Epithelial cell of esophagus (primary cell): ENCODE data around the gene SH3RF2.

Experiments
- DNase-seq: peaks from one replicate; pipeline ENCODE4 v3.0.0; 2010; ENCODE audit warnings: low read depth
- H3K4me3 ChIP-seq: 2 replicates; pipeline ENCODE4 v1.5.1; 2011; ENCODE audit warnings: mild to moderate bottlenecking, low read length, control low read depth
- TF ChIP-seq, protein P1 (sequence below): IDR thresholded peaks from 2 replicates; pipeline ENCODE4 v1.5.1; 2011; ENCODE audit warnings: low read depth, mild to moderate bottlenecking, low read length, control low read depth, inconsistent platforms; ENCODE audit not compliant: insufficient read depth; ENCODE audit errors: missing control alignments

Gene SH3RF2

DNA sequence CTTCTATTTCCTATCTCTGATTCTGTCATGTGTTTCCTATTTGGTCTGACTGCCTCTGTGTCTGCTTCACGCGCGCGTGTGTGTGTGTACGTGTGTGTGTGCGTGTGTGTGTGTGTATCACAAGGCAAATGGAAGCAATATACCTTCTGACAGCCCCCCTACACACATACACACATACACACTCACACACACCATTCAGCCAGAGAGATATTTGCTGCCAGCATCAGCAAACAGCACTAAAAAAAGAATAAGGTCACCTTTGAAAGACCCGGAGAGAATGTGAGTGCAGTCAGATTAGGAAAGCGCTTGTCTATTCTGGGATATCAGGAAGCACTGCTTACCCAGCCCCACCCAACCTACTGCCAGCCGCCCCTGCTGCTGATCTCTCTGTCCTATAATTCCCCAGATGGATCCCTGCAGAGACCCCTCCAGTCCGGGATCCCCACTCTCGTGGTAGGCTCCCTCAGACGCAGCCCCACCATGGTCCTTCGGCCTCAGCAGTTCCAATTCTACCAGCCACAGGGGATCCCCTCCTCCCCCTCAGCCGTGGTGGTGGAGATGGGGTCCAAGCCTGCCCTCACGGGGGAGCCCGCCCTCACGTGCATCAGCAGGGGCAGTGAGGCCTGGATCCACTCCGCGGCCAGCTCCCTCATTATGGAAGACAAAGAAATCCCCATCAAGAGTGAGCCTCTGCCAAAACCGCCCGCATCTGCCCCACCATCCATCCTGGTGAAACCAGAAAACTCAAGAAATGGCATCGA lies 123.3 kb downstream of the SH3RF2 start:
- TF ChIP-seq, protein P1, sequence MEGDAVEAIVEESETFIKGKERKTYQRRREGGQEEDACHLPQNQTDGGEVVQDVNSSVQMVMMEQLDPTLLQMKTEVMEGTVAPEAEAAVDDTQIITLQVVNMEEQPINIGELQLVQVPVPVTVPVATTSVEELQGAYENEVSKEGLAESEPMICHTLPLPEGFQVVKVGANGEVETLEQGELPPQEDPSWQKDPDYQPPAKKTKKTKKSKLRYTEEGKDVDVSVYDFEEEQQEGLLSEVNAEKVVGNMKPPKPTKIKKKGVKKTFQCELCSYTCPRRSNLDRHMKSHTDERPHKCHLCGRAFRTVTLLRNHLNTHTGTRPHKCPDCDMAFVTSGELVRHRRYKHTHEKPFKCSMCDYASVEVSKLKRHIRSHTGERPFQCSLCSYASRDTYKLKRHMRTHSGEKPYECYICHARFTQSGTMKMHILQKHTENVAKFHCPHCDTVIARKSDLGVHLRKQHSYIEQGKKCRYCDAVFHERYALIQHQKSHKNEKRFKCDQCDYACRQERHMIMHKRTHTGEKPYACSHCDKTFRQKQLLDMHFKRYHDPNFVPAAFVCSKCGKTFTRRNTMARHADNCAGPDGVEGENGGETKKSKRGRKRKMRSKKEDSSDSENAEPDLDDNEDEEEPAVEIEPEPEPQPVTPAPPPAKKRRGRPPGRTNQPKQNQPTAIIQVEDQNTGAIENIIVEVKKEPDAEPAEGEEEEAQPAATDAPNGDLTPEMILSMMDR: no peak
- H3K4me3 ChIP-seq: no peak overlapping the region
- DNase-seq: no peak

DNA sequence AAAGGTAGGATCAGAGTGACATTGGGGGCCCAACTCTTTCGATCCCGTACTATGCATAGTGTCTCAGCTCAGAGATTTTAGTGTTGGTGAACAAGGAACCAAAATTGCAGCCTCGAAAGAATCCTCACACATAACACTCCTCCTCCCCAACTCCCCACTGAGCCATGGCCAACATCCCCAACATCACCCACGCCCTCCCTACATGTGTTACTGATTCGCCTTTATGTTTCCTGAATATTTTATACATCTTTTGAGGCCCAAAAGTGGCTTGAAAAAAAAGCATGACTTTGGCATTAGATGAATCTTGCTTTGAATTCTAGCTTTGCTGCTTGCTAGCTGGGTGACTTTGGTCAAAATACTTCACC lies 123.8 kb downstream of the SH3RF2 start:
- no peak overlapping the region for H3K4me3 ChIP-seq
- TF ChIP-seq, protein P1: no peak
- no peak for DNase-seq

DNA sequence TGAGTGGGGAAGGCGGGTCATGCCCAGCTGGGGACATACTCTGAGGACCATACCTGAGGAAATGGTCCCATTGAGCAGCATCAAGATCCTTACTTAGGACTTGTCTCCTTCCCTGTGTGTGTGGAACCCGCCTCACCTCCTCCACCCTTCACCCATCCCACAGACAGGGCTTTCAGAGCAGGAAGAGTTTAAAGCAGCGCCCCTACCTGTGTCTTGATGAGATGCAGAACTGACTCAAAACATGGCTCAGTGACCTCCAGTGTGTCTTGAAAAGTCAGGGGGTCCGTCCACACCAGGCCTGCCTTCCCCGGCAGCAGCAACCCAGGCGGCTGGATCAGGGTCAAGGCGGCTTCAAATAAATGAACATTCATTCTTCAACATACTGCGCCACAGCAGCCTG lies 130.6 kb downstream of the SH3RF2 start:
- no peak overlapping the region for H3K4me3 ChIP-seq
- TF ChIP-seq, protein P1: no peak
- no peak for DNase-seq

DNA sequence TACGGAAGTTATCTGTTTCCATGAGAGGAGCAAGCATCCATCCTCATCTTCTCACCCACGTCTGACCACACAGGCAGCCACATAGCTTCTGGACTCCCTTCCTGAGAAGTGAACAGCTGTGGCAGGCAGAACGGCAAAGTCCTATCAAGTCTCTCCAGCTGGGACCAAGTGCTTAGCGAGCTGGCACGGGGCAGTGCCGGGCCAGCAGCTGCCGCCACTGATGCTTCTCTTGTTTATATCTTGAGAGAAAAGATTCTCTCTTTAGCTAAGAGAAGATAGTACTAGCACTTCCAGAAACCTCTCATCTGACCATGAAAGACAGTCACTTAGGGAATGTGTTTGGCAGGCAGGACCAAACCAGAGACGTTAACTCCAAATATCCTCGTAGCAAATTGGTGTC lies 131.8 kb downstream of the SH3RF2 start:
- TF ChIP-seq, protein P1: no peak
- DNase-seq: no peak
- no peak overlapping the region for H3K4me3 ChIP-seq

DNA sequence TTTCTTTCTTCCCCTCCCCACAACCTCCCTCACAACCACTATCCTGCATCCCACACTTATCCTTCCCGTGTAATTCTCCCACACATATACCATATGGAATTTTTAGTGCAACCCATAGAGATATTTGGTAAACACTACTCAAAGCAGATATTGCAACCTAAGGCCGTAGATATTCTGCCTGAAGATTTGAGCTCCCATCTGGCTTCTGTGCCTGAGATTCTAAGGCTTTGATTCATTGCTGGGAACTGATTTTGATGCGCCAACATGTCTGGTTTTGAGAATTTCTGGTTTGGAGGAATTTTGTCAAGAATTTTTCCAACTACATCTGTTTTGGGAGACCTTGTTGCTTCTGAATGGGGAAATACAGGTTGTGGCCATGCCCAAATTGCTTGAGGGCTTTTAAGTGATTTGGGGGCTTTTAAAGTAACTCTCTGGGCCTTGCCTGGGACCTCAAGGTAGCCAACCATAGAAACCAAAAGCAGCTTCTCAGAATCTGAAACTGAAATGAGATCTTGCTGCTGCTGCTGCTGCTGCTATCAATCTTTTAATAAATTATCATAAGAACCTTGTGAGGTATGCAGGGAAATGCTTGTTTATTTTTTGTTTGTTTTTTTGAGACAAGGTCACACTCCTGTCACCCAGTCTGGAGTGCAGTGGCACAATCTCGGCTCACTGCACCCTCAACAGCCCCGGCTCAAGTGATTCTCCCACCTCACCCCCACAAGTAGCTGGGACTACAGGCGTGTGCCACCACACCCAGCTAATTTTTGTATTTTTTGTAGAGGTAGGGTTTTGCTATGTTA lies 132.8 kb downstream of the SH3RF2 start:
- TF ChIP-seq, protein P1: no peak
- H3K4me3 ChIP-seq: no peak overlapping the region
- no peak for DNase-seq

DNA sequence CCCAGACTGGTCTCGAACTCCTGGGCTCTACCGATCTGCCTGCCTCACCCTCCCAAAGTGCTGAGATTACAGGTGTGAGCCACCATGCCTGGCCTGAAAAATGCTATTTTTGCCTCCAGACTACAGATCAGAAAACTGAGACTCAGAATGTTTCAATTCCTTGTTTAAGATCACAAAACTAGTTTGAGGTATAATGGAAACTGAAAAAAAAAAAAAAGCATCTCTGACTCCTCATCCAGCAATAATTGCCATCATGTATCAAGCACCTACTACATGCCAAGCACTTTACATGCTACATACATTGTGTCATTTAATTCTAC lies 133.4 kb downstream of the SH3RF2 start:
- no peak overlapping the region for H3K4me3 ChIP-seq
- TF ChIP-seq, protein P1: no peak
- DNase-seq: no peak

DNA sequence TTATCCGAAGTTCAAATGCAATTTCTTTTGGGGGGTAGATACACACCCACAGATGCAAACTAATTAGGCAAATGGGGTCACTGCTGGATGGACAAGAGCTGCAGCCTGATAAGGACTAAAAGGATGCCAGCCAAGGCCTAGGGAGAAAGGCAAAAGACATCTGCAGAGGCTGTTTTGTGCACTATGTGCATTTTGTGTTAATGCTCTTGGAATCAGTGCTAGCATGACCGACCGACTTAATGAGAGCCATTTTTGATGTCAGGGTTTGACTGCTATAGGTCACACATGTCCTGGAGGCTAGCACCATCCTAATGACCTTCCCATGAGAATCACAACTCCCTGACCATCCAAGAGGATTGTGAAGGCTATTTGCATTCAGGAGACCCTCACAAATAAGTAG lies 134.4 kb downstream of the SH3RF2 start:
- TF ChIP-seq, protein P1: no peak
- no peak overlapping the region for H3K4me3 ChIP-seq
- no peak for DNase-seq
